ENCODE results near the gene POLR3H.

Gene POLR3H

DNA sequence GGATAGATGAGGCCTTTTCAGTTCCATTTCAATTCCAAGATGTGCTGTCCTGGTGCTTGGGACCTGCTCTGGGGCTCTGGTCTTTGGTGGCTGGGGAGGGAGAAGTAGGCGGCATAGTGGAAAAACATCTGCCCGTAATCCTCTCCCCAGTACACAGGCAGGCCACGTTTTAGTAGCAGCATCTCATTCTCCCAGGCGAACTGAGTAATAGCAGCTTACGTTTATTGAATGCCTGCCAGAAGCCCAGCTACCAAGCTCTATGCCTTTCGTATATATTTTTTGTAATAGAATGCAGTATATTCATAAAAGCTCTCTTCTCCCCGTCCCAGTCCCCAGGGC is 63.9 kb downstream of the POLR3H start:
- peak; percentile 36 for DNase-seq

DNA sequence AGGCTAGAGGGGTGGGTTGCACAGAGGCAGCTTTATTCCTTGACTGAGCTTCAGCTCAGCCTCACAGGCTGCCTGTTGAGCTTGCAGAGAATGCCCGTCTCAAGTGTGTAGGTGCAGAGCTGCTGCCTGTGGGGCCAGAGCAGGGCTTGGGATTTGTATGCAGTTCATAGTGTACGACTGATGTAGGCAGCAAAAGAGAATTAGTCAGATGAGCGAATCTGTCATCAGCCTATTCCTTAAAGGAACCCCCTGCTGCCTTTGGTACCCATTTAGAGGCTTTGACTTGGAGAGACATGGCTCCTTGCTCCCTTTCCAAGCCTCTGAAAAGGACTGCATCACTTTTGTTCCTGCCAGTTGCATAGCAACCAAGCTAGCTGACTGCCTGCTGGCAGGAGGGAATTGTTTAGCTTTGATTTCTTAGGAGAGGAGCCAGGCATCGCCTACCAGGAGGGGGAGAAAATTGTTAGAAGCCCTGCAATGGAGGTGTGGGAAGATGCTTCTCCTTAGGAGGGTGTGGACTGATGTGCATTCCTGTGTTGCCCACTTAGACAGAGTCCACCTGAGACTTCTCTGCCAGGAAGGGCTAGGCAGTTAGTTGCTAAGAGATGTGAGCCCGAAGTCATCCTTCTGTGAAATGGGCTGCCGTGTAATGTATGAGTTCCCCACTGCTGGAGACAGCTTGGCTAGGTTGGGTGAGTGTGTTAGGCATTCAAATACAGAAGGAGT is 64.4 kb downstream of the POLR3H start:
- peak; percentile 45 for DNase-seq

DNA sequence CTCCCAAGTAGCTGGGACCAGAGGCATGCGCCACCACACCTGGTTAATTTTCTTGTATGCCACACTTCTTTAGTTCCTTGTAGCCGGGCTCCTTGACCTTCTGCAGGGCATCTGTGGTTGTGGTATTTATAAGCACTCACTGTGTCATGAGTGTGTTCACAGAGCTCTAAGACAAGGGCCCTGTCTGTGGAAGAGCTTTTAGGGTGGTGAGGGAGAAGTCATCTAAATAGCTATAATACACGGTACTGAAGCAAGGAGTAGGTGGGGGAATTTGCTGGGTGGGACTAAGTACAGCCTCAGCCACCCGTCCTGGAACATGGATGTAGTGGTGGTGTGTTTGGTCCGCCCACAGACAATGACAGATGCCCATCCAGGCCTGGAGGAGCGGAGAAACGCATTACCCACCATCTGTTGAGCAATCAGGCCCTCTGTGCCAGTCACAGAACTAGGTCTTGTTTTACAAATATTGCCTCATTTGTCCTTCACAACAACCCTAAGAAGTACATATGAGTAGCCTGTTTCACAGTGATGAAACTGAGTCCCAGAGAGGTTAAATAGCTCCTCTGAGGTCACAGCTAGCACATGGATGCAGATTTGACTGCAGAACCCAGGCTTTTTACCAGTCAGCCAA is 65.3 kb downstream of the POLR3H start:
- DNase-seq: no peak

DNA sequence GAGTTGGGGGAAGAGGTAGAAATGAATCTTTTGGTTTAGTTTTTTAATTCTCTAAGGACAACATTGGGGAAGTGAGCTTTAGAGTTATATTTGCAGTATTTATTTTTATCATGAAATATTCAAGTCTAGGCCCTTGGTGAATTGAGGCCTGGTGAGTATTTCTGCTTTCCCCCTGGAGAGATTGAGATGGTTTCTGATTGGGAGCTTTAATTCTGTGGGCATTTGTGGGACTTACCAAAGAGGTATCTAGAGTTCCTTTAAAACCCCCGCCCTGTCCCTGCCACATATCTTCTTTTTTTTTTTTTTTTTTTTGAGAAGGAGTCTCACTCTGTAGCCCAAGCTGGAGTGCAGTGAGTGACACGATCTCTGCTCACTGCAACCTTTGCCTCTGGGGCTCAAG is 65.8 kb downstream of the POLR3H start:
- no peak for DNase-seq

Measured in right hindlimb (tissue), 1 donor.